Panc1 (cell line): ENCODE results near the gene XKR7. TPM values are rescaled to one million over a fixed set of nuclear protein-coding genes. Genes with fewer than 3 reads are reported as not detected.
A peak's percentile ranks its signal among the peaks of the same experiment; 100 is the strongest.

Experiments used
- ATAC-seq: fragments of 200-7000 bp; cut with Tn5 transposase; 2 replicates; pipeline ENCODE4 v1.9.1; 2020; ENCODE audit warnings: mild to moderate bottlenecking, moderate library complexity
- BruUV-seq: library from RNA; stranded (reverse); fragments of 400-500 nt; replicated peaks from 2 replicates; lab custom pipeline; 2021; lab: Mats Ljungman, UMichigan
- CTCF ChIA-PET: fragments of 300-600 bp; sonication (Branson Sonifier 250); formaldehyde crosslinking; loops from one replicate; lab custom pipeline; 2022; ENCODE audit warnings: antibody characterized with exemption; lab: Charles Lee
- POLR2A ChIA-PET: fragments of 300-600 bp; sonication (Branson Sonifier 250); formaldehyde crosslinking; loops from one replicate; lab custom pipeline; 2022; ENCODE audit warnings: antibody characterized with exemption; lab: Charles Lee
- DNase-seq: peaks from one replicate; pipeline ENCODE4 v3.0.0-alpha.2; 2010; ENCODE audit warnings: low read depth, low spot score
- H3K27ac ChIP-seq: 2 replicates; pipeline ENCODE4 v1.5.1; 2011; ENCODE audit warnings: mild to moderate bottlenecking, low read length, inconsistent platforms
- H3K27me3 ChIP-seq: fragments of 200-500 bp; sonication (Bioruptor generic); 2 replicates; pipeline ENCODE4 v1.6.0; 2014; ENCODE audit warnings: low read length, inconsistent platforms; ENCODE audit not compliant: control insufficient read depth, insufficient read depth
- H3K36me3 ChIP-seq: fragments of 200-500 bp; sonication (Bioruptor generic); 2 replicates; pipeline ENCODE4 v1.5.1; 2014; ENCODE audit warnings: inconsistent platforms, mild to moderate bottlenecking, low read length, moderate library complexity; ENCODE audit not compliant: control insufficient read depth, insufficient read depth
- H3K4me1 ChIP-seq: 2 replicates; pipeline ENCODE4 v1.5.1; 2011; ENCODE audit warnings: inconsistent platforms, mild to moderate bottlenecking, low read length, moderate library complexity; ENCODE audit not compliant: control insufficient read depth, insufficient read depth
- H3K4me3 ChIP-seq, 2 experiments: 2 replicates each; pipeline ENCODE4 v1.5.1; 2011 to 2012; ENCODE audit warnings: low read depth in 2 of 2, low read length in 2 of 2, mild to moderate bottlenecking in 2 of 2, inconsistent platforms in 1 of 2, moderate library complexity in 1 of 2
- H3K9me3 ChIP-seq: fragments of 200-500 bp; sonication (Bioruptor generic); 2 replicates; pipeline ENCODE4 v1.5.1; 2014; ENCODE audit warnings: low read depth, mild to moderate bottlenecking, inconsistent platforms, low read length, moderate library complexity; ENCODE audit not compliant: control insufficient read depth, insufficient read depth
- CTCF ChIP-seq: fragments of 450-650 bp; IDR thresholded peaks from 2 replicates; pipeline ENCODE4 v1.5.1; 2017; ENCODE audit warnings: mild to moderate bottlenecking
- POLR2AphosphoS5 ChIP-seq: IDR thresholded peaks from 2 replicates; pipeline ENCODE4 v1.6.1; 2012; ENCODE audit warnings: mild to moderate bottlenecking, low read depth, low read length, moderate library complexity
- SIN3A ChIP-seq: IDR thresholded peaks from 2 replicates; pipeline ENCODE4 v1.6.1; 2012; ENCODE audit warnings: low read depth, mild to moderate bottlenecking, low read length, moderate library complexity, borderline replicate concordance; ENCODE audit not compliant: insufficient read depth
- TCF7L2 ChIP-seq: IDR thresholded peaks from 2 replicates; pipeline ENCODE4 v1.6.1; 2011; ENCODE audit warnings: mild to moderate bottlenecking, low read depth, low read length, inconsistent platforms
- in situ Hi-C: cut with HindIII; loops from 2 replicates; pipeline ENCODE4 v1.10.0; 2016; ENCODE audit warnings: low sequenced_read_pairs, low pct_unique_long_range_greater_than_20kb
- intact Hi-C: fragments of 100-400 bp; cut with micrococcal nuclease; formaldehyde crosslinking; loops from one replicate; pipeline ENCODE4 v1.10.0; 2022; ENCODE audit not compliant: unreplicated experiment
- total RNA-seq: library from RNA; stranded (reverse); gene quantifications from one replicate; pipeline ENCODE4 v1.2.1, GENCODE V29; 2021; ENCODE audit not compliant: unreplicated experiment
- TF ChIP-seq, protein P1 (sequence below), 2 experiments: IDR thresholded peaks; 2 replicates each; pipeline ENCODE4 v1.6.1; 2011 to 2012; ENCODE audit warnings: low read depth in 2 of 2, control low read depth in 1 of 2, low read length in 1 of 2, mild to moderate bottlenecking in 1 of 2, moderate library complexity in 1 of 2; ENCODE audit not compliant: insufficient read depth in 1 of 2

XKR7 gene
- total RNA-seq, 1 experiment from 2014 or later = 6.2 TPM

DNA sequence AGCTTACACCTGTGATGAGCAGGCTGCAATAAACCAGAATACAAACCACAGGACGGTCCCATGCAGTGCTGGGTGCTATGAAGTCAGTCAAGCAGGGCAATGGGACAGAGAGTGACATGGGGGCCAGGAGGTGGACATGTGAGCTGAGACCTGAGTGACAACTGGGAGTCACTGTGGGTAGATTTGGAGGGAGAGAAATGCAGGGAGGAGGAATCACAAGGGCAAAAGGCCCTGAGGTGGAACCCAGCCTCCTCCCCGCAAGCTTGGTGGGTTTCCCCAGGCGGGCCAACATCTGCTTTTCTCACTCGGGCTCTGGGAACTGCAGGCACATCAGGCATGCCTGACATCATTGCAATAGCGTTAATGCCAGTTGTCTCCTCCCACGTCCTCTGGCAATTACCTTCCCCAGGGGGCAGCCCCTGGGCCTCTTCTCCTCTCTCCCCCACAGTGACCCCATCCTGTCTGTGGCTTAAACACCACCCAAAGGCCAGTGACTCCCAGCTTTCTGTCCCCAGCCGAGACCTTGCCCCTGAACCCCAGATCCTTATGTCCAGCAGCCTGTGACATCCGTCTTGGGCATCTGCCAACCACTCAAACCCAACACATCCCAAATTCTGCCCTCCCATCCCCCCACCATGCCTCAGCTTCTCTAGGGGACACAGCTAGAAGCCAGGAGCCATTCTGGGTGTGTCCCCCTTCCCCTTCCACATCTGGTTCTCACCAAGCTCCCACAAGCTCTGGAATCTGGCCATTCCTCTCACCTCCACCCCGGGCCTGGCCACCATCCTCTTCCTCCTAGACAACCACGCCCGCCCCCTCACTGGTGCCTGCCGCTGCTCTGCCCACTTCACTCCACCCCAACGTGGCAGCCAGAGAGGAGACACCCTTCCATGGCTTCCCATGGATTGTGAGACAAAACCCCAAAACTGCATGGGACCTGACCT is 44.3 kb upstream of the XKR7 start:
- no peaks in the 10 kb centered on the region for H3K9me3 ChIP-seq
- ChIA-PET POLR2A (interaction anchor here (0.6 to 1.1 kb wide), 3 partner anchors 14 to 1975 kb away, joined by 3 to 6 read pairs (median 5); no protein-coding TSS in a partner anchor), CTCF (interaction anchor here (1.3 kb wide), 1 partner anchor 72 kb away, joined by 3 read pairs; no protein-coding TSS in a partner anchor)
- no peaks in the 10 kb centered on the region for H3K36me3 ChIP-seq
- intact Hi-C loops = no loop called here
- in situ Hi-C loops = no loop called here
- TF ChIP-seq CTCF = no peak
- no peak for TF ChIP-seq TCF7L2
- no peak for TF ChIP-seq SIN3A
- TF ChIP-seq, protein P1, sequence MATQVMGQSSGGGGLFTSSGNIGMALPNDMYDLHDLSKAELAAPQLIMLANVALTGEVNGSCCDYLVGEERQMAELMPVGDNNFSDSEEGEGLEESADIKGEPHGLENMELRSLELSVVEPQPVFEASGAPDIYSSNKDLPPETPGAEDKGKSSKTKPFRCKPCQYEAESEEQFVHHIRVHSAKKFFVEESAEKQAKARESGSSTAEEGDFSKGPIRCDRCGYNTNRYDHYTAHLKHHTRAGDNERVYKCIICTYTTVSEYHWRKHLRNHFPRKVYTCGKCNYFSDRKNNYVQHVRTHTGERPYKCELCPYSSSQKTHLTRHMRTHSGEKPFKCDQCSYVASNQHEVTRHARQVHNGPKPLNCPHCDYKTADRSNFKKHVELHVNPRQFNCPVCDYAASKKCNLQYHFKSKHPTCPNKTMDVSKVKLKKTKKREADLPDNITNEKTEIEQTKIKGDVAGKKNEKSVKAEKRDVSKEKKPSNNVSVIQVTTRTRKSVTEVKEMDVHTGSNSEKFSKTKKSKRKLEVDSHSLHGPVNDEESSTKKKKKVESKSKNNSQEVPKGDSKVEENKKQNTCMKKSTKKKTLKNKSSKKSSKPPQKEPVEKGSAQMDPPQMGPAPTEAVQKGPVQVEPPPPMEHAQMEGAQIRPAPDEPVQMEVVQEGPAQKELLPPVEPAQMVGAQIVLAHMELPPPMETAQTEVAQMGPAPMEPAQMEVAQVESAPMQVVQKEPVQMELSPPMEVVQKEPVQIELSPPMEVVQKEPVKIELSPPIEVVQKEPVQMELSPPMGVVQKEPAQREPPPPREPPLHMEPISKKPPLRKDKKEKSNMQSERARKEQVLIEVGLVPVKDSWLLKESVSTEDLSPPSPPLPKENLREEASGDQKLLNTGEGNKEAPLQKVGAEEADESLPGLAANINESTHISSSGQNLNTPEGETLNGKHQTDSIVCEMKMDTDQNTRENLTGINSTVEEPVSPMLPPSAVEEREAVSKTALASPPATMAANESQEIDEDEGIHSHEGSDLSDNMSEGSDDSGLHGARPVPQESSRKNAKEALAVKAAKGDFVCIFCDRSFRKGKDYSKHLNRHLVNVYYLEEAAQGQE (IDR thresholded peaks at IDR 0.05; ENCODE audit: insufficient read depth in 1 of 2, low read depth in 2 of 2, low read length in 1 of 2) = 0 out of 4 replicates have a peak, but pooled peaks of 1 of the 2 experiments have one; percentile 9
- TF ChIP-seq POLR2AphosphoS5 = no peak
- no TSS peak for BruUV-seq
- no peak overlapping the region for H3K4me3 ChIP-seq
- DNase-seq (no peak), ATAC-seq (peak; percentile 43; the same call in 1 of the 2 replicates)
- peaks cover 3% of the 10 kb centered on the region; the same call in 1 of the 2 replicates for H3K27me3 ChIP-seq
- peaks cover 8% of the 10 kb centered on the region for H3K4me1 ChIP-seq
- H3K27ac ChIP-seq = no peak overlapping the region

DNA sequence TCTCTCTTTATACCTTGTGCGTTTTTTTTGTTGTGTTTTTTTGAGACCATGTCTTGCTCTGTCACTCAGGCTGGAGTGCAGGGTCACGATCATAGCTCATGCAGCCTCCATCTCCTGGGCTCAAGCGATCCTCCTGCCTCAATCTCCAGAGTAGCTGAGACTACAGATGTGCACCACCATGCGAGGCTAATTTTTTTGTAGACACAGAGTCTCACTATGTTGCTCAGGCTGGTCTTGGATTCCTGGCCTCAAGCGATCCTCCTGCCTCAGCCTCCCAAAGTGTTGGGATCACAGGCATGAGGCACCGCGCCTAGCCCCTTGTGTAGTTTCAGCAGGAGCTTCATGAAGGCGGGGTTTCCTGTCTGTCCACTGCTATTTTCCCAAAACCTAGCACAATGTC is 43.4 kb upstream of the XKR7 start:
- Histone ChIP-seq H3K27ac (no peak overlapping the region), H3K36me3 (no peaks in the 10 kb centered on the region), H3K4me3 (no peak overlapping the region), H3K27me3 (peaks cover 4% of the 10 kb centered on the region; the same call in 1 of the 2 replicates), H3K4me1 (peaks cover 6% of the 10 kb centered on the region), H3K9me3 (no peaks in the 10 kb centered on the region)
- POLR2A ChIA-PET = interaction anchor here (0.6 to 1.1 kb wide), 2 partner anchors 29 to 1974 kb away, joined by 5 to 6 read pairs; no protein-coding TSS in a partner anchor
- no peak for ATAC-seq
- TF ChIP-seq, protein P1 (IDR thresholded peaks at IDR 0.05; ENCODE audit: insufficient read depth in 1 of 2, low read depth in 2 of 2, low read length in 1 of 2) = no peak
- TF ChIP-seq SIN3A (no peak), TCF7L2 (no peak), POLR2AphosphoS5 (no peak), CTCF (no peak)
- no TSS peak for BruUV-seq
- CTCF ChIA-PET = no interaction called here
- intact Hi-C loops = no loop called here
- no peak for DNase-seq
- in situ Hi-C loops = no loop called here
